ENCODE data around the gene SORCS2. TPM values are rescaled to one million over a fixed set of nuclear protein-coding genes. Genes with fewer than 3 reads are reported as not detected.

SORCS2 gene
- polyA plus RNA-seq, 3 donors: 0.46 to 0.55 TPM; not detected in 1

GRCh38 chr4:7270121-7270520, 77.8 kb downstream of the SORCS2 start:
- intact Hi-C loops (cut with micrococcal nuclease): no loop called here
- no peak overlapping the region for H3K4me3 Mint-ChIP-seq

GRCh38 chr4:7272404-7272803, 80.1 kb downstream of the SORCS2 start:
- Histone ChIP-seq H3K4me2 (replicated peaks; ENCODE audit: extremely low read depth, low read length, poor library complexity, severe bottlenecking) (no peak overlapping the region), H3K9me3 (replicated peaks in 1 of 2; ENCODE audit: control insufficient read depth in 1 of 2, insufficient read depth in 1 of 2, low read length in 2 of 2) (no peaks in the 10 kb centered on the region), H3K36me3 (replicated peaks in 1 of 2; ENCODE audit: control insufficient read depth in 1 of 2, insufficient read depth in 2 of 2, low read length in 2 of 2) (no peaks in the 10 kb centered on the region), H3K4me1 (ENCODE audit: control insufficient read depth in 1 of 2, insufficient read depth in 2 of 2, low read length in 2 of 2) (no peaks in the 10 kb centered on the region), H3K27ac (ENCODE audit: low read depth in 1 of 2, low read length in 2 of 2) (no peak overlapping the region), H4K20me1 (ENCODE audit: insufficient read depth, low read length) (no peaks in the 10 kb centered on the region), H3K4me3 (replicated peaks in 1 of 3; ENCODE audit: low read depth in 2 of 3, low read length in 3 of 3) (no peak overlapping the region), H3K9ac (ENCODE audit: insufficient read depth, low read length, poor library complexity, severe bottlenecking) (no peak overlapping the region), H3K27me3 (ENCODE audit: control insufficient read depth in 2 of 2, insufficient read depth in 2 of 2, low read length in 2 of 2) (no peaks in the 10 kb centered on the region), H3K79me2 (ENCODE audit: insufficient read depth, low read length) (no peaks in the 10 kb centered on the region), H2AFZ (ENCODE audit: insufficient read depth, low read depth, low read length, poor library complexity, severe bottlenecking) (no peak overlapping the region)
- no peak for DNase-seq
- Mint-ChIP-seq H3K27ac (no peak overlapping the region), H3K27me3 (ENCODE audit: low read depth in 3 of 3) (peaks cover 0 to 9% (median 2%) of the 10 kb centered on the region in 3 donors), H3K9me3 (peaks cover 0 to 2% (median 0%) of the 10 kb centered on the region in 7 donors), H3K36me3 (no peaks in the 10 kb centered on the region), H3K4me3 (no peak overlapping the region), H3K4me1 (no peaks in the 10 kb centered on the region)
- intact Hi-C loops (cut with micrococcal nuclease): no loop called here
- TF ChIP-seq CTCF (IDR thresholded peaks at IDR 0.05): no peak
- 71% methylated on average over 3 of the region's 10 CpGs for WGBS (ENCODE audit: insufficient coverage)

More at GRCh38 chr4:7270121-7270520, 77.8 kb downstream of the SORCS2 start:
- no peak overlapping the region for H3K27ac ChIP-seq (ENCODE audit: low read depth in 1 of 2, low read length in 2 of 2)
- peaks cover 0 to 2% (median 0%) of the 10 kb centered on the region in 7 donors for H3K9me3 Mint-ChIP-seq
- no peaks in the 10 kb centered on the region for H4K20me1 ChIP-seq (ENCODE audit: insufficient read depth, low read length)
- H3K36me3 Mint-ChIP-seq: no peaks in the 10 kb centered on the region
- 89% methylated on average over 15 of the region's 17 CpGs for WGBS (ENCODE audit: insufficient coverage)
- no peak overlapping the region for H2AFZ ChIP-seq (ENCODE audit: insufficient read depth, low read depth, low read length, poor library complexity, severe bottlenecking)
- H3K4me2 ChIP-seq (replicated peaks; ENCODE audit: extremely low read depth, low read length, poor library complexity, severe bottlenecking): no peak overlapping the region
- no peak overlapping the region for H3K27ac Mint-ChIP-seq
- H3K4me1 Mint-ChIP-seq: no peaks in the 10 kb centered on the region
- peaks cover 4 to 6% (median 5%) of the 10 kb centered on the region in 3 donors for H3K27me3 Mint-ChIP-seq (ENCODE audit: low read depth in 3 of 3)
- H3K27me3 ChIP-seq (ENCODE audit: control insufficient read depth in 2 of 2, insufficient read depth in 2 of 2, low read length in 2 of 2): no peaks in the 10 kb centered on the region
- no peak overlapping the region for H3K9ac ChIP-seq (ENCODE audit: insufficient read depth, low read length, poor library complexity, severe bottlenecking)
- H3K9me3 ChIP-seq (replicated peaks in 1 of 2; ENCODE audit: control insufficient read depth in 1 of 2, insufficient read depth in 1 of 2, low read length in 2 of 2): no peaks in the 10 kb centered on the region
- no peak for TF ChIP-seq CTCF (IDR thresholded peaks at IDR 0.05)
- H3K4me1 ChIP-seq (ENCODE audit: control insufficient read depth in 1 of 2, insufficient read depth in 2 of 2, low read length in 2 of 2): no peaks in the 10 kb centered on the region
- no peak for DNase-seq
- H3K4me3 ChIP-seq (replicated peaks in 1 of 3; ENCODE audit: low read depth in 2 of 3, low read length in 3 of 3): no peak overlapping the region
- no peaks in the 10 kb centered on the region for H3K79me2 ChIP-seq (ENCODE audit: insufficient read depth, low read length)
- H3K36me3 ChIP-seq (replicated peaks in 1 of 2; ENCODE audit: control insufficient read depth in 1 of 2, insufficient read depth in 2 of 2, low read length in 2 of 2): no peaks in the 10 kb centered on the region

Measured in CD14-positive monocyte (primary cell).